GM23338 (cell line): ENCODE data around the gene IPO7. TPM values are rescaled to one million over a fixed set of nuclear protein-coding genes. Genes with fewer than 3 reads are reported as not detected.

Source experiments
- ATAC-seq: fragments of 200-7000 bp; cut with Tn5 transposase; 3 replicates; pipeline ENCODE4 v1.9.1; 2020
- DNase-seq: peaks from one replicate; pipeline ENCODE4 v3.0.0-alpha.2; 2015; ENCODE audit warnings: low spot score
- H2AFZ ChIP-seq: fragments of 200-600 bp; sonication (generic); 2 replicates; pipeline ENCODE4 v1.8.0; 2016; ENCODE audit warnings: antibody characterized with exemption, mild to moderate bottlenecking, moderate library complexity
- H3F3A ChIP-seq: fragments of 200-600 bp; sonication (generic); replicated peaks from 2 replicates; pipeline ENCODE4 v1.8.0; 2017; ENCODE audit warnings: antibody characterized with exemption, mixed run types, low read depth
- H3K27ac ChIP-seq: fragments of 200-600 bp; sonication (generic); 2 replicates; pipeline ENCODE4 v1.6.1; 2016; ENCODE audit warnings: low read depth
- H3K27me3 ChIP-seq: fragments of 200-600 bp; sonication (generic); 2 replicates; pipeline ENCODE4 v1.8.0; 2016; ENCODE audit warnings: mild to moderate bottlenecking, mixed run types, moderate library complexity; ENCODE audit not compliant: insufficient read depth
- H3K36me3 ChIP-seq: fragments of 200-600 bp; sonication (generic); 2 replicates; pipeline ENCODE4 v1.8.0; 2016; ENCODE audit warnings: mild to moderate bottlenecking; ENCODE audit not compliant: insufficient read depth
- H3K4me1 ChIP-seq: fragments of 200-600 bp; sonication (generic); 2 replicates; pipeline ENCODE4 v1.8.0; 2016; ENCODE audit warnings: mild to moderate bottlenecking, moderate library complexity; ENCODE audit not compliant: insufficient read depth
- H3K4me2 ChIP-seq: fragments of 200-600 bp; sonication (generic); 2 replicates; pipeline ENCODE4 v1.7.1; 2017; ENCODE audit warnings: mixed run types
- H3K4me3 ChIP-seq: fragments of 200-600 bp; sonication (generic); 2 replicates; pipeline ENCODE4 v1.6.1; 2016; ENCODE audit warnings: mixed run types
- H3K79me2 ChIP-seq: fragments of 200-600 bp; sonication (generic); replicated peaks from 2 replicates; pipeline ENCODE4 v1.8.0; 2017; ENCODE audit warnings: mild to moderate bottlenecking; ENCODE audit not compliant: insufficient read depth
- H3K9me2 ChIP-seq: fragments of 200-600 bp; sonication (generic); 2 replicates; pipeline ENCODE4 v1.8.0; 2017; ENCODE audit not compliant: insufficient read depth
- H4K20me1 ChIP-seq: fragments of 200-600 bp; sonication (generic); replicated peaks from 2 replicates; pipeline ENCODE4 v1.8.0; 2017; ENCODE audit warnings: mild to moderate bottlenecking; ENCODE audit not compliant: insufficient read depth
- H3K27ac Mint-ChIP-seq: 2 replicates; pipeline ENCODE4 v1.8.0; 2020; ENCODE audit warnings: inconsistent platforms, mild to moderate bottlenecking, moderate library complexity, mixed read lengths
- H3K27me3 Mint-ChIP-seq: 3 replicates; pipeline ENCODE4 v1.8.0; 2022; ENCODE audit warnings: low read depth, mild to moderate bottlenecking, moderate library complexity, mixed read lengths, inconsistent platforms; ENCODE audit not compliant: insufficient read depth, poor library complexity
- H3K36me3 Mint-ChIP-seq: 3 replicates; pipeline ENCODE4 v1.8.0; 2021; ENCODE audit warnings: low read depth, mild to moderate bottlenecking, inconsistent platforms, moderate library complexity, mixed read lengths
- H3K4me1 Mint-ChIP-seq: 3 replicates; pipeline ENCODE4 v1.8.0; 2020; ENCODE audit warnings: mild to moderate bottlenecking, inconsistent platforms, mixed read lengths
- H3K4me3 Mint-ChIP-seq: 3 replicates; pipeline ENCODE4 v1.8.0; 2021; ENCODE audit warnings: moderate library complexity, mild to moderate bottlenecking, inconsistent platforms, mixed read lengths
- H3K9me3 Mint-ChIP-seq: 3 replicates; pipeline ENCODE4 v1.8.0; 2020; ENCODE audit warnings: moderate library complexity, mild to moderate bottlenecking, inconsistent platforms, mixed read lengths
- CREB1 ChIP-seq: fragments of 250-450 bp; sonication (Bioruptor Pico); IDR thresholded peaks from 2 replicates; pipeline ENCODE4 v1.5.0; 2020; ENCODE audit warnings: low read depth, mild to moderate bottlenecking, moderate library complexity
- CTCF ChIP-seq, 2 experiments: fragments of 200-600 bp in 1 of 2; sonication (generic) in 1 of 2; conservative IDR thresholded peaks; 2 replicates each; pipeline versions ENCODE4 v1.5.1 to v1.6.1; 2016 to 2017; ENCODE audit warnings: antibody characterized with exemption in 2 of 2, low read depth in 2 of 2, mild to moderate bottlenecking in 2 of 2, moderate library complexity in 1 of 2
- ETS1 ChIP-seq: IDR thresholded peaks from 2 replicates; pipeline ENCODE4 v1.6.1; 2016; ENCODE audit warnings: antibody characterized with exemption
- EZH2 ChIP-seq: fragments of 200-600 bp; sonication (generic); IDR thresholded peaks from one replicate; pipeline ENCODE4 v1.8.0; 2017; ENCODE audit warnings: antibody characterized with exemption, mild to moderate bottlenecking, low read depth; ENCODE audit not compliant: unreplicated experiment
- EZH2phosphoT487 ChIP-seq: fragments of 200-600 bp; sonication (generic); IDR thresholded peaks from one replicate; pipeline ENCODE4 v1.8.1; 2018; ENCODE audit warnings: antibody characterized with exemption; ENCODE audit not compliant: unreplicated experiment
- JUNB ChIP-seq: IDR thresholded peaks from one replicate; pipeline ENCODE4 v1.6.1; 2016; ENCODE audit warnings: antibody characterized with exemption; ENCODE audit not compliant: unreplicated experiment
- NANOG ChIP-seq: IDR thresholded peaks from 2 replicates; pipeline ENCODE4 v1.6.1; 2016; ENCODE audit warnings: antibody characterized with exemption, borderline replicate concordance
- POLR2AphosphoS5 ChIP-seq: IDR thresholded peaks from 2 replicates; pipeline ENCODE4 v1.6.1; 2016; ENCODE audit warnings: antibody characterized with exemption, low read depth
- REST ChIP-seq: IDR thresholded peaks from one replicate; pipeline ENCODE4 v1.6.1; 2018; ENCODE audit warnings: antibody characterized with exemption; ENCODE audit not compliant: unreplicated experiment
- STAT1 ChIP-seq: IDR thresholded peaks from one replicate; pipeline ENCODE4 v1.6.1; 2016; ENCODE audit warnings: antibody characterized with exemption; ENCODE audit not compliant: unreplicated experiment
- ZNF114 ChIP-seq: fragments of 250-450 bp; sonication (Bioruptor Pico); IDR thresholded peaks from 2 replicates; pipeline ENCODE4 v1.5.0; 2020; ENCODE audit warnings: mild to moderate bottlenecking, moderate library complexity
- ZNF331 ChIP-seq: fragments of 250-450 bp; sonication (Bioruptor Pico); IDR thresholded peaks from 2 replicates; pipeline ENCODE4 v1.5.0; 2020; ENCODE audit warnings: low read depth, mild to moderate bottlenecking, moderate library complexity
- polyA plus RNA-seq: library from polyadenylated mRNA; unstranded; fragments of >200 nt; fragmentation: Nextera tagmentation; extraction: Ambion mirVana; gene quantifications from 2 replicates; pipeline ENCODE4 v1.2.1, GENCODE V29; 2016
- total RNA-seq: library from RNA; depleted of rRNA; stranded (reverse); fragments of >200 nt; shearing (Covaris generic); gene quantifications from 2 replicates; pipeline ENCODE4 v1.2.3, GENCODE V29; 2014

The IPO7 gene
- total and polyA plus RNA-seq, 2 experiments from 2014 or later = 56.1 to 271 TPM

GRCh38 chr11:9461760-9462134 lies 77.3 kb downstream of the IPO7 start (continued):
- TF ChIP-seq REST (no peak), STAT1 (no peak), NANOG (no peak), POLR2AphosphoS5 (no peak), JUNB (no peak), ZNF331 (no peak), ZNF114 (CRISPR knock-in tag) (no peak)

GRCh38 chr11:9462172-9462799 lies 77.8 kb downstream of the IPO7 start:
- Mint-ChIP-seq H3K36me3 (peaks cover 8% of the 10 kb centered on the region; the same call in 2 of the 3 replicates), H3K4me1 (peaks cover 12% of the 10 kb centered on the region; the same call in 2 of the 3 replicates), H3K27ac (peak overlapping the region; percentile 89), H3K4me3 (peak overlapping the region; percentile 99), H3K27me3 (peaks cover 7% of the 10 kb centered on the region), H3K9me3 (no peaks in the 10 kb centered on the region)
- peak overlapping the region; percentile 83 for H3K4me2 ChIP-seq
- no peaks in the 10 kb centered on the region for H3K36me3 ChIP-seq
- H3K9me2 ChIP-seq = no peaks in the 10 kb centered on the region
- H3K27me3 ChIP-seq = no peaks in the 10 kb centered on the region
- H3K4me3 ChIP-seq = peak overlapping the region; percentile 72
- H3K4me1 ChIP-seq = 0 out of 2 replicates have a peak, but pooled peaks cover 3% of the 10 kb centered on the region
- DNase-seq (peak; percentile 14), ATAC-seq (no peak)
- peak overlapping the region; percentile 99 for H3K27ac ChIP-seq
- no peaks in the 10 kb centered on the region for H3F3A ChIP-seq
- peaks cover 74% of the 10 kb centered on the region for H3K79me2 ChIP-seq
- H2AFZ ChIP-seq = no peak overlapping the region
- no peaks in the 10 kb centered on the region for H4K20me1 ChIP-seq
- TF ChIP-seq NANOG (no peak), ZNF114 (CRISPR knock-in tag) (no peak), ZNF331 (no peak), EZH2phosphoT487 (no peak), EZH2 (no peak), STAT1 (no peak), CREB1 (CRISPR knock-in tag) (no peak), ETS1 (no peak), REST (no peak), CTCF (conservative IDR thresholded peaks at IDR 0.05; ENCODE audit: low read depth in 2 of 2) (no peak), POLR2AphosphoS5 (no peak)
